ENCODE measurements around the gene DNASE1. TPM values are rescaled to one million over a fixed set of nuclear protein-coding genes. Genes with fewer than 3 reads are reported as not detected.

Gene DNASE1
- polyA plus RNA-seq, 1 donor from 2014 or later, result 47.8 TPM

GRCh38 chr16:3665508-3665907 lies 11.0 kb downstream of the DNASE1 start:
- H3K36me3 ChIP-seq (ENCODE audit: insufficient read depth, low read length), result no peaks in the 10 kb centered on the region
- H3K9me3 ChIP-seq (ENCODE audit: low read length), result no peaks in the 10 kb centered on the region
- no peaks in the 10 kb centered on the region for H3K27me3 ChIP-seq (ENCODE audit: insufficient read depth, low read depth, low read length)
- TF ChIP-seq, protein P1, sequence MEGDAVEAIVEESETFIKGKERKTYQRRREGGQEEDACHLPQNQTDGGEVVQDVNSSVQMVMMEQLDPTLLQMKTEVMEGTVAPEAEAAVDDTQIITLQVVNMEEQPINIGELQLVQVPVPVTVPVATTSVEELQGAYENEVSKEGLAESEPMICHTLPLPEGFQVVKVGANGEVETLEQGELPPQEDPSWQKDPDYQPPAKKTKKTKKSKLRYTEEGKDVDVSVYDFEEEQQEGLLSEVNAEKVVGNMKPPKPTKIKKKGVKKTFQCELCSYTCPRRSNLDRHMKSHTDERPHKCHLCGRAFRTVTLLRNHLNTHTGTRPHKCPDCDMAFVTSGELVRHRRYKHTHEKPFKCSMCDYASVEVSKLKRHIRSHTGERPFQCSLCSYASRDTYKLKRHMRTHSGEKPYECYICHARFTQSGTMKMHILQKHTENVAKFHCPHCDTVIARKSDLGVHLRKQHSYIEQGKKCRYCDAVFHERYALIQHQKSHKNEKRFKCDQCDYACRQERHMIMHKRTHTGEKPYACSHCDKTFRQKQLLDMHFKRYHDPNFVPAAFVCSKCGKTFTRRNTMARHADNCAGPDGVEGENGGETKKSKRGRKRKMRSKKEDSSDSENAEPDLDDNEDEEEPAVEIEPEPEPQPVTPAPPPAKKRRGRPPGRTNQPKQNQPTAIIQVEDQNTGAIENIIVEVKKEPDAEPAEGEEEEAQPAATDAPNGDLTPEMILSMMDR (IDR thresholded peaks at IDR 0.05; ENCODE audit: poor library complexity, severe bottlenecking), result no peak
- TF ChIP-seq MXI1 (conservative IDR thresholded peaks at IDR 0.05; ENCODE audit: poor library complexity, severe bottlenecking) (no peak), RAD21 (conservative IDR thresholded peaks at IDR 0.05) (no peak), EP300 (conservative IDR thresholded peaks at IDR 0.05; ENCODE audit: poor library complexity, severe bottlenecking) (no peak)
- no peaks in the 10 kb centered on the region for H3F3A ChIP-seq (ENCODE audit: insufficient read depth, low read length, poor library complexity, severe bottlenecking)
- no peaks in the 10 kb centered on the region for H3K9me2 ChIP-seq (ENCODE audit: insufficient read depth, low read length)
- no peak overlapping the region for H2AFZ ChIP-seq (ENCODE audit: low read depth, low read length)
- H3K4me2 ChIP-seq (ENCODE audit: low read length), result no peak overlapping the region
- no peaks in the 10 kb centered on the region for H3K79me2 ChIP-seq (replicated peaks; ENCODE audit: insufficient read depth, low read length)
- no peaks in the 10 kb centered on the region for H4K20me1 ChIP-seq (ENCODE audit: insufficient read depth)
- H3K9ac ChIP-seq (ENCODE audit: low read length), result no peak overlapping the region
- H3K4me3 ChIP-seq (ENCODE audit: low read length), result no peak overlapping the region
- H3K27ac ChIP-seq (ENCODE audit: low read length), result no peak overlapping the region

DNA sequence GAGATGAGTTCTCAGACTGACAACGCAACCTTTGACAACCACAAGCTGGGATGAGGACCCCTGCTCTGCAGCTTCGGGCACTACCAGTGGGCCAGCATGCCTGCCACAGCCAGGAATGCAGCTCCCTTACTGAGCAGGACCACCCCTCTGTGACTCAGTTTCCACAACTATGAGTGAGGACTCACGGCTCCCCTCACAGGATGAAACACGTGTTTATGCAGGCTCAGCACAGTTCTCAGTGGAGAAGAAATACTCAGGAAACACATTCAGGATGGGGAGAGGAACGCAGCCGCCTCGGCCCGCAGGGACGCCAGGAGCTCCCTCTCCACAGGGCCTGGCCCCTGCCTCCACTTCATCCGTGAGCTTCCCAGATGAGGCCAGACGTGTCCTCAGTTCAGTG lies 14.1 kb downstream of the DNASE1 start:
- no peaks in the 10 kb centered on the region for H3F3A ChIP-seq (ENCODE audit: insufficient read depth, low read length, poor library complexity, severe bottlenecking)
- H3K4me2 ChIP-seq (ENCODE audit: low read length), result no peak overlapping the region
- TF ChIP-seq EP300 (conservative IDR thresholded peaks at IDR 0.05; ENCODE audit: poor library complexity, severe bottlenecking) (no peak), REST (IDR thresholded peaks at IDR 0.05; ENCODE audit: borderline replicate concordance) (no peak), EZH2 (IDR thresholded peaks at IDR 0.05; ENCODE audit: borderline replicate concordance, insufficient read depth, low read length, poor library complexity, severe bottlenecking) (no peak), TAF1 (IDR thresholded peaks at IDR 0.05; ENCODE audit: low read depth) (no peak), MXI1 (conservative IDR thresholded peaks at IDR 0.05; ENCODE audit: poor library complexity, severe bottlenecking) (no peak), RAD21 (conservative IDR thresholded peaks at IDR 0.05) (no peak), POLR2AphosphoS5 (IDR thresholded peaks at IDR 0.05) (no peak), SMC3 (conservative IDR thresholded peaks at IDR 0.05; ENCODE audit: poor library complexity) (no peak)
- TF ChIP-seq, protein P1 (IDR thresholded peaks at IDR 0.05; ENCODE audit: poor library complexity, severe bottlenecking), result no peak
- H3K27ac ChIP-seq (ENCODE audit: low read length), result no peak overlapping the region
- H3K9me3 ChIP-seq (ENCODE audit: low read length), result no peaks in the 10 kb centered on the region
- no peak overlapping the region for H3K4me3 ChIP-seq (ENCODE audit: low read length)
- peaks cover 4% of the 10 kb centered on the region for H3K36me3 ChIP-seq (ENCODE audit: insufficient read depth, low read length)
- no peaks in the 10 kb centered on the region for H4K20me1 ChIP-seq (ENCODE audit: insufficient read depth)
- H3K9ac ChIP-seq (ENCODE audit: low read length), result no peak overlapping the region
- no peak overlapping the region for H2AFZ ChIP-seq (ENCODE audit: low read depth, low read length)
- H3K27me3 ChIP-seq (ENCODE audit: insufficient read depth, low read depth, low read length), result no peaks in the 10 kb centered on the region
- no peaks in the 10 kb centered on the region for H3K9me2 ChIP-seq (ENCODE audit: insufficient read depth, low read length)
- no peaks in the 10 kb centered on the region for H3K79me2 ChIP-seq (replicated peaks; ENCODE audit: insufficient read depth, low read length)

All from neural cell (in vitro differentiated cells).